Measurements from ENCODE around the gene ZFP36L1. TPM values are rescaled to one million over a fixed set of nuclear protein-coding genes. Genes with fewer than 3 reads are reported as not detected.

ZFP36L1 gene
- total RNA-seq, 4 donors from 2014 or later = 154 to 451 (median 280) TPM

GRCh38 chr14:68794130-68794850 is 1.4 kb upstream of the ZFP36L1 start:
- TF ChIP-seq POLR2AphosphoS5 (IDR thresholded peaks at IDR 0.05) (peak; percentile 100), POLR2A (IDR thresholded peaks at IDR 0.05) (peak; percentile 87 to 88), EP300 (IDR thresholded peaks at IDR 0.05) (no peak)
- peaks cover 0 to 23% of the 10 kb centered on the region in 2 donors for H3K36me3 ChIP-seq
- H3K9me3 ChIP-seq = no peaks in the 10 kb centered on the region
- H3K4me1 ChIP-seq = peaks cover 0 to 22% (median 8%) of the 10 kb centered on the region in 3 donors
- H3K27me3 ChIP-seq = no peaks in the 10 kb centered on the region
- 0% methylated on average over 9 to 23 of the region's 41 CpGs for WGBS, 2 donors (ENCODE audit: low coverage in 1 of 2)
- peak overlapping the region; percentile 65 to 87 for H3K4me3 ChIP-seq
- peak overlapping the region; percentile 98 to 100 (median 100) for H3K27ac ChIP-seq
- peak; percentile 68 for ATAC-seq

DNA sequence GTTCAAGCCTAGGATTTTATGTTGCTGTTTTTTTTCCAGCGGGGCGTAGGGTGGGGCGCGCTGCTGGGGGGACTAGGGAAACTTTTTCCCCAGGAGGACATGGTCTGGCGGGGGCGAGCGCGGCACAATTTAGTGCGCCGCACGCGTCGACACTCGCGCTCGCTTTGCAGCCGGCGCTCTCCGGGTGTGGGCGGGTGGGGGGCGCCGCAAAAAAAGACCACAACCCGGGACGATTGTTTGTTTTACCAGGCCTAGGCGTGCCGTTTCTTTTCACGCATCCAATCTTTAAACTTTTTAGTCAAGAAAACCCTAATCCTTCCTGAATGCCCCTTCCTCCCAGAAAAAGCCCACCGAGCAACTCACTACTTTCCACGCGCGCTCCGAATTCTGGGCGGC is 865 bp upstream of the ZFP36L1 start:
- no peaks in the 10 kb centered on the region for H3K27me3 ChIP-seq
- peaks cover 0 to 29% of the 10 kb centered on the region in 2 donors for H3K36me3 ChIP-seq
- peak overlapping the region; percentile 98 to 100 (median 100) for H3K27ac ChIP-seq
- peak overlapping the region; percentile 65 to 87 for H3K4me3 ChIP-seq
- peak; percentile 2 for ATAC-seq
- peaks cover 0 to 27% (median 8%) of the 10 kb centered on the region in 3 donors for H3K4me1 ChIP-seq
- no peaks in the 10 kb centered on the region for H3K9me3 ChIP-seq
- no peak for TF ChIP-seq EP300 (IDR thresholded peaks at IDR 0.05)
- TF ChIP-seq CTCF (IDR thresholded peaks at IDR 0.05) = no peak
- no peak for TF ChIP-seq POLR2AphosphoS5 (IDR thresholded peaks at IDR 0.05)
- TF ChIP-seq POLR2A (IDR thresholded peaks at IDR 0.05) = no peak
- 0% methylated on average over 6 to 7 of the region's 33 CpGs for WGBS, 2 donors (ENCODE audit: low coverage in 1 of 2)

GRCh38 chr14:68792678-68792978 is 239 bp downstream of the ZFP36L1 start:
- no peak for ATAC-seq
- H3K27ac ChIP-seq = peak overlapping the region; percentile 98 to 100 (median 100)
- whole genome bisulfite sequencing, 2 donors (ENCODE audit: low coverage in 1 of 2) = 0% methylated on average over 6 of the region's 13 CpGs; no CpG with 5 or more reads in 1 of the 2 donors
- no peaks in the 10 kb centered on the region for H3K9me3 ChIP-seq
- TF ChIP-seq CTCF (IDR thresholded peaks at IDR 0.05) = peak in 1 of 4 experiments; percentile 6
- no peak for TF ChIP-seq POLR2AphosphoS5 (IDR thresholded peaks at IDR 0.05)
- peaks cover 0 to 38% of the 10 kb centered on the region in 2 donors for H3K36me3 ChIP-seq
- H3K4me3 ChIP-seq = peak overlapping the region; percentile 65 to 87
- H3K27me3 ChIP-seq = no peaks in the 10 kb centered on the region
- peaks cover 0 to 38% (median 10%) of the 10 kb centered on the region in 3 donors for H3K4me1 ChIP-seq

GRCh38 chr14:68791902-68792677 is 777 bp downstream of the ZFP36L1 start:
- H3K4me3 ChIP-seq = peak overlapping the region; percentile 65 to 87
- H3K27ac ChIP-seq = peak overlapping the region; percentile 98 to 100 (median 100)
- H3K27me3 ChIP-seq = no peaks in the 10 kb centered on the region
- 0% methylated on average over 5 to 8 of the region's 33 CpGs for WGBS, 2 donors (ENCODE audit: low coverage in 1 of 2)
- peaks cover 0 to 39% (median 15%) of the 10 kb centered on the region in 3 donors for H3K4me1 ChIP-seq
- no peak for TF ChIP-seq CTCF (IDR thresholded peaks at IDR 0.05)
- TF ChIP-seq EP300 (IDR thresholded peaks at IDR 0.05) = no peak
- peak; percentile 16 for TF ChIP-seq POLR2AphosphoS5 (IDR thresholded peaks at IDR 0.05)
- TF ChIP-seq POLR2A (IDR thresholded peaks at IDR 0.05) = no peak
- peaks cover 0 to 43% of the 10 kb centered on the region in 2 donors for H3K36me3 ChIP-seq
- ATAC-seq = no peak
- H3K9me3 ChIP-seq = no peaks in the 10 kb centered on the region

DNA sequence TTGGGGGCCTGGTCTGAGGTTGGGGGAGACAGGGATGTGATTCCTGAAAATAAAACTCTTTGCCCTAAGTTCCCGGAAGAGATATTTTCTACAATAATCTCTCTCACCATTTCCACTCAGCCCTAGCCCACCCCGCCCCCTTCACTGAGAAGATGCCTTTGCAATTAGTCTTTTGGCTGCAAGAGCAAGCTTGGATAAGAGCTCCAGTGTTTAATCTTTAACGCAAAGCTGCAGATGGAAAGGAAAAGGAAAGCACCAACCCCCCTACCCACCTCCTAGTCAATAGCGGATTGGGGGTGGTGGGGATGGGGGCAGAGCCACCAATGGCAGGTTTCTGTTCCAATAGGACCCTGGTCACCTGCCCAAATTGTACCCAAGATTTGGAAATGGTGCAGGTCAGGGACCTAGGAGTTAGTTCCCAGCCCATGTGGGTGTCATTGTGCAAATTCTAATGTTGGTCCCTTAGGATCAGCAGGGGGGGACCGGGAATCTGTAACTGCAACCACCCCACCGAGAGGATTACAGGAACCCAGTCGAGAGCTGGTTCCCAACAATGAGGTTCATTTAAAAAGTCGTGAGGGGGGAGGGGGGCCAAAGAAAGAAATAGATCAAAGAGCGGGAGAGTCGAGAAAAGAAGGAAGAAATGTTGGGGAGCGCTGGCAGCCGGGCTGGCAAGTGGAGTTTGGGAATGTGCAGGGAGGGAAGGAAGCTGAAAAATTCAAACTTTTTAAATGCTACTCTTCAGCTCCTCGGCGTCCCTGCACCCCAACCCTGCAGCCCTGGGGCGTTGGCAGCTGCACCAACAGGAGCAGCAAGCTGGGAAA is 1.6 kb downstream of the ZFP36L1 start:
- no peak for ATAC-seq
- H3K9me3 ChIP-seq = no peaks in the 10 kb centered on the region
- H3K4me1 ChIP-seq = peaks cover 0 to 39% (median 11%) of the 10 kb centered on the region in 3 donors
- 0 to 1% methylated on average over 10 to 14 of the region's 15 CpGs for WGBS, 2 donors (ENCODE audit: low coverage in 1 of 2)
- H3K4me3 ChIP-seq = peak overlapping the region; percentile 65 to 87
- no peaks in the 10 kb centered on the region for H3K27me3 ChIP-seq
- H3K27ac ChIP-seq = peak overlapping the region; percentile 98 to 100 (median 100)
- TF ChIP-seq EP300 (IDR thresholded peaks at IDR 0.05) (no peak), CTCF (IDR thresholded peaks at IDR 0.05) (no peak), POLR2A (IDR thresholded peaks at IDR 0.05) (peak; percentile 13 to 15), POLR2AphosphoS5 (IDR thresholded peaks at IDR 0.05) (peak; percentile 38)
- H3K36me3 ChIP-seq = peaks cover 0 to 51% of the 10 kb centered on the region in 2 donors
